ENCODE data around the gene KLHL29.

KLHL29 gene

DNA sequence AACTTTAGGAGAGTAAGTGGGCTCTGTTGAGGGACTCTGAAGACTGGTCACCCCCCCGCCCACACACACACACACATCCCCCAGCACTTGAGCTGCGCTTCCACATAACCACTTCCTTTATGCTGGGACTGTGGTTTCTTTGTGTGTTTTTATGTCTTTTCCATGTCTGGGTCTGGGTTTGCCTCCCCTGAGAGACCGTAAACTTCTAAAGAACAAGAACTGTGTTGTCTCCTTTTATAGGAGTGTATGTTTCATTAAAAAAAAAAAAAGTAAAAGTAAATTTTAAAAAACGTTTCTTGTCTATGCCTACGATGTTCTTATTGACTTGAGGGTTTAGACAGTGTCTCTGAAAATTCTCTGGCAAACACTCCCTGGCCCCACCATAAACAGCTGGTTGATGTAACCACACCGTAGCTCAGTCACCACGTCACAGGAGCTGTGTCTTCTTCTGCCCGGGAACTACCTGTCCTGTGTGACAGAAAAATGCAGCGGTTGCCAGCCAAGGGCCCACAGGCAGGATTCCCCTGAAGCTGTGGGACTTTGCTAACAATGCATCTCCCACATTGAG is 68.0 kb downstream of the KLHL29 start:
- no peaks in the 10 kb centered on the region for H3K9me2 ChIP-seq (replicated peaks; ENCODE audit: insufficient read depth, low read length)
- H3K9me3 ChIP-seq (replicated peaks; ENCODE audit: insufficient read depth, low read length): no peaks in the 10 kb centered on the region
- H3K4me2 ChIP-seq (ENCODE audit: low read depth, low read length): no peak overlapping the region
- H3K9ac ChIP-seq (ENCODE audit: low read length): no peak overlapping the region
- no peak for TF ChIP-seq EZH2phosphoT487 (IDR thresholded peaks at IDR 0.05; ENCODE audit: low read length)
- no peaks in the 10 kb centered on the region for H4K20me1 ChIP-seq (ENCODE audit: insufficient read depth, low read length)
- H3K4me3 ChIP-seq (ENCODE audit: low read length): no peak overlapping the region
- DNase-seq: no peak
- H3K27ac ChIP-seq (ENCODE audit: low read length): no peak overlapping the region
- no peaks in the 10 kb centered on the region for H3K36me3 ChIP-seq (replicated peaks; ENCODE audit: insufficient read depth, low read length)
- no peaks in the 10 kb centered on the region for H3K4me1 ChIP-seq (ENCODE audit: low read length)
- no peaks in the 10 kb centered on the region for H3K79me2 ChIP-seq (ENCODE audit: low read length)
- H3K27me3 ChIP-seq (replicated peaks; ENCODE audit: insufficient read depth, low read length): no peaks in the 10 kb centered on the region
- H3F3A ChIP-seq (ENCODE audit: insufficient read depth, low read length): no peaks in the 10 kb centered on the region
- no peak overlapping the region for H2AFZ ChIP-seq (ENCODE audit: low read length)

DNA sequence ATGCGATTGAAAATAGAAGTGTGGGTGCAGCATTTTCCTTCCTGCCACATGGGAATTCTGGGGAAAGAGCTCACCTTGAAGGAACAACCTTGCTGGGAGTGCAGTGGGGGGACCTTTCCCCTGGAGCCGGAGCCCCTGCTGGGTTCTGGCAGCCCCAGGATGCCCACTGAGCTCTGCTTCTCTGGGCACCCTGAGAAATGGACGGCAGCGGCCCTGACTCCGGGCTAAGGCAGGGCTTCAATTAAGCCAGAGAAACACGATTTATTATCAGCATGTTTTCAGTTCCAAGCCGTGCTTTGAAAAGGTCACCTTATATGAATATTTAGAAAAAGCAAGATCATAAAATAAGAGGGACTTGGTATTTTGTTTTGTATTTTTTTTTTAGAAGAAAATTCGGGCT is 68.5 kb downstream of the KLHL29 start:
- no peak overlapping the region for H3K4me3 ChIP-seq (ENCODE audit: low read length)
- no peak overlapping the region for H3K9ac ChIP-seq (ENCODE audit: low read length)
- H3K9me2 ChIP-seq (replicated peaks; ENCODE audit: insufficient read depth, low read length): no peaks in the 10 kb centered on the region
- DNase-seq: no peak
- no peak overlapping the region for H2AFZ ChIP-seq (ENCODE audit: low read length)
- H3K79me2 ChIP-seq (ENCODE audit: low read length): no peaks in the 10 kb centered on the region
- H3K27ac ChIP-seq (ENCODE audit: low read length): no peak overlapping the region
- no peaks in the 10 kb centered on the region for H3K4me1 ChIP-seq (ENCODE audit: low read length)
- no peak for TF ChIP-seq EZH2 (optimal IDR thresholded peaks at IDR 0.05; ENCODE audit: low read depth, low read length)
- TF ChIP-seq, protein P1, sequence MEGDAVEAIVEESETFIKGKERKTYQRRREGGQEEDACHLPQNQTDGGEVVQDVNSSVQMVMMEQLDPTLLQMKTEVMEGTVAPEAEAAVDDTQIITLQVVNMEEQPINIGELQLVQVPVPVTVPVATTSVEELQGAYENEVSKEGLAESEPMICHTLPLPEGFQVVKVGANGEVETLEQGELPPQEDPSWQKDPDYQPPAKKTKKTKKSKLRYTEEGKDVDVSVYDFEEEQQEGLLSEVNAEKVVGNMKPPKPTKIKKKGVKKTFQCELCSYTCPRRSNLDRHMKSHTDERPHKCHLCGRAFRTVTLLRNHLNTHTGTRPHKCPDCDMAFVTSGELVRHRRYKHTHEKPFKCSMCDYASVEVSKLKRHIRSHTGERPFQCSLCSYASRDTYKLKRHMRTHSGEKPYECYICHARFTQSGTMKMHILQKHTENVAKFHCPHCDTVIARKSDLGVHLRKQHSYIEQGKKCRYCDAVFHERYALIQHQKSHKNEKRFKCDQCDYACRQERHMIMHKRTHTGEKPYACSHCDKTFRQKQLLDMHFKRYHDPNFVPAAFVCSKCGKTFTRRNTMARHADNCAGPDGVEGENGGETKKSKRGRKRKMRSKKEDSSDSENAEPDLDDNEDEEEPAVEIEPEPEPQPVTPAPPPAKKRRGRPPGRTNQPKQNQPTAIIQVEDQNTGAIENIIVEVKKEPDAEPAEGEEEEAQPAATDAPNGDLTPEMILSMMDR (IDR thresholded peaks at IDR 0.05; ENCODE audit: low read length): no peak
- TF ChIP-seq EZH2phosphoT487 (IDR thresholded peaks at IDR 0.05; ENCODE audit: low read length): no peak
- H3K4me2 ChIP-seq (ENCODE audit: low read depth, low read length): no peak overlapping the region
- no peaks in the 10 kb centered on the region; the same call in 1 of the 2 replicates for H3K9me3 ChIP-seq (replicated peaks; ENCODE audit: insufficient read depth, low read length)
- no peaks in the 10 kb centered on the region for H3K36me3 ChIP-seq (replicated peaks; ENCODE audit: insufficient read depth, low read length)
- no peaks in the 10 kb centered on the region for H3F3A ChIP-seq (ENCODE audit: insufficient read depth, low read length)
- H3K27me3 ChIP-seq (replicated peaks; ENCODE audit: insufficient read depth, low read length): no peaks in the 10 kb centered on the region
- no peaks in the 10 kb centered on the region for H4K20me1 ChIP-seq (ENCODE audit: insufficient read depth, low read length)

DNA sequence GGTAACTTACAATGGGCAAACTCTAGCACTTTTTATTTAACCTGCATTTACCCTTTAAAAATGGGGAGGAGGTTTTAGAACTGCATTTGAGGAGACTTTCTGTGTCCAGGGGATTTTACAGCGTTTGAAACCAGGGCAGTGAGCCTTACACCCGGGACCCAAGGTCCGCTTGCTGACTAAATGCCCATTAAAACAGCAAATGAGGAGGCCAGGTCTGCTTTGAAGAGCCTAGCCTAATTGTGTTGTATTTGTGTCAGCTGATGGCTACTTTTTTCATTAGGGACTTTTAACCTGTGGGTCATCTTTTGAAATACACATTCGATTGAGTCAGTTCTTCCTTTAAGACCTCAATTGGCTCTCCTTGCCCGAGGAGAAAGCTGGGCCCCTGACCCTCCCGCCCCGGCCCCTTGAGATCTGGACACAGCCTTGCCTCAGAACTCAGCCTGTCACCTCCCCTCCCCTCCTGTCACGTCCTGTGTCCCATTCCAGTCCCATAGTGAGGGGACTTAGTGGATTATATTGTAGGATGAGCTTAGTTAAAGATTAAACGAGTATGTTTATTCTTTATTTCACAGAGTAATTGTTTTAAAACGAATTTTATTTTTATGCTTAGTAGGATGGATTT is 69.0 kb downstream of the KLHL29 start:
- TF ChIP-seq EZH2phosphoT487 (IDR thresholded peaks at IDR 0.05; ENCODE audit: low read length): no peak
- TF ChIP-seq EZH2 (optimal IDR thresholded peaks at IDR 0.05; ENCODE audit: low read depth, low read length): no peak
- TF ChIP-seq, protein P1 (IDR thresholded peaks at IDR 0.05; ENCODE audit: low read length): no peak
- Histone ChIP-seq H3K36me3 (replicated peaks; ENCODE audit: insufficient read depth, low read length) (no peaks in the 10 kb centered on the region), H3K27ac (ENCODE audit: low read length) (no peak overlapping the region), H3K9ac (ENCODE audit: low read length) (no peak overlapping the region), H3K9me2 (replicated peaks; ENCODE audit: insufficient read depth, low read length) (no peaks in the 10 kb centered on the region), H3K4me1 (ENCODE audit: low read length) (no peaks in the 10 kb centered on the region), H3K79me2 (ENCODE audit: low read length) (no peaks in the 10 kb centered on the region), H3K27me3 (replicated peaks; ENCODE audit: insufficient read depth, low read length) (no peaks in the 10 kb centered on the region), H3K9me3 (replicated peaks; ENCODE audit: insufficient read depth, low read length) (no peaks in the 10 kb centered on the region; the same call in 1 of the 2 replicates), H3F3A (ENCODE audit: insufficient read depth, low read length) (no peaks in the 10 kb centered on the region), H3K4me2 (ENCODE audit: low read depth, low read length) (no peak overlapping the region), H4K20me1 (ENCODE audit: insufficient read depth, low read length) (no peaks in the 10 kb centered on the region), H3K4me3 (ENCODE audit: low read length) (no peak overlapping the region), H2AFZ (ENCODE audit: low read length) (no peak overlapping the region)
- DNase-seq: no peak

DNA sequence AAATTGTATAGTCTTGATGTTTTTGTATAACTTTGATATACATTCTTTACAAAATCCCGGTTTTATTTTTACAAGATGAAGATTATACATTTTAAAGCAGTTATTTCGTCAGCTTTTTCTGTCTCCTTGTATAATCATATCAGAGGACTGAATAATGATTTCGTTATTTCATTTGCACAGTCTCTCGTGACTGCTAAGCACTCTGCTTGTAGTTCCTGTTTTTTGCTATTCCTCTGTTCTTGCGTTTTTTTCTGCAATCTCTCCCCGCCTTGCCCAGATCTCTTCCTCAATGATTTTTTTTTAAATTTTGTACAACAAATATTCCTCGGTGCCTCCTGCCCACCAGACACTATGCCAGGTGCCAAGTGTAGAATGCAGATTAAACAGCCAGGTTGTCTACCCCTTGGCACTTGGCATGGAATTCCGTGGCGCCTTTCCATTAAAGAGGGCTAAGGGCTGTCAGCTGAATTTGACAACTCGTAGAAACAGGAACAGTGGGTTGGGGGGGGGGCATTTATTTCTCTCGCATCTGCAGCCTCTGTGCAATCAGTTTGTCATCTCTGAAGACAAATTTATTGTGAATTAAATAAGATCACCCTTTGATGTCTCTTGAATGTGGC is 69.6 kb downstream of the KLHL29 start:
- Histone ChIP-seq H3K9me2 (replicated peaks; ENCODE audit: insufficient read depth, low read length) (no peaks in the 10 kb centered on the region), H2AFZ (ENCODE audit: low read length) (no peak overlapping the region), H3K4me1 (ENCODE audit: low read length) (no peaks in the 10 kb centered on the region), H3K27ac (ENCODE audit: low read length) (no peak overlapping the region), H4K20me1 (ENCODE audit: insufficient read depth, low read length) (no peaks in the 10 kb centered on the region), H3K4me3 (ENCODE audit: low read length) (no peak overlapping the region), H3K79me2 (ENCODE audit: low read length) (no peaks in the 10 kb centered on the region), H3K9me3 (replicated peaks; ENCODE audit: insufficient read depth, low read length) (no peaks in the 10 kb centered on the region; the same call in 1 of the 2 replicates), H3K4me2 (ENCODE audit: low read depth, low read length) (no peak overlapping the region), H3K27me3 (replicated peaks; ENCODE audit: insufficient read depth, low read length) (no peaks in the 10 kb centered on the region), H3K9ac (ENCODE audit: low read length) (no peak overlapping the region), H3F3A (ENCODE audit: insufficient read depth, low read length) (no peaks in the 10 kb centered on the region), H3K36me3 (replicated peaks; ENCODE audit: insufficient read depth, low read length) (no peaks in the 10 kb centered on the region)
- DNase-seq: no peak
- TF ChIP-seq, protein P1 (IDR thresholded peaks at IDR 0.05; ENCODE audit: low read length): no peak
- TF ChIP-seq EZH2phosphoT487 (IDR thresholded peaks at IDR 0.05; ENCODE audit: low read length): no peak
- TF ChIP-seq EZH2 (optimal IDR thresholded peaks at IDR 0.05; ENCODE audit: low read depth, low read length): no peak
